Endothelial cell (in vitro differentiated cells): ENCODE measurements around the gene VLDLR. TPM values are rescaled to one million over a fixed set of nuclear protein-coding genes. Genes with fewer than 3 reads are reported as not detected.

Experiments
- DNase-seq: peaks from one replicate; pipeline ENCODE4 v3.0.0; 2021; ENCODE audit warnings: low spot score
- H3K27ac Mint-ChIP-seq: one replicate; pipeline ENCODE4 v1.8.0; 2021; ENCODE audit warnings: mixed read lengths, inconsistent platforms; ENCODE audit not compliant: unreplicated experiment
- H3K27me3 Mint-ChIP-seq: one replicate; pipeline ENCODE4 v1.8.0; 2021; ENCODE audit warnings: mild to moderate bottlenecking, moderate library complexity, mixed read lengths, inconsistent platforms; ENCODE audit not compliant: unreplicated experiment
- H3K36me3 Mint-ChIP-seq: one replicate; pipeline ENCODE4 v1.8.0; 2021; ENCODE audit warnings: mild to moderate bottlenecking, low read depth, mixed read lengths, inconsistent platforms; ENCODE audit not compliant: unreplicated experiment
- H3K4me1 Mint-ChIP-seq: one replicate; pipeline ENCODE4 v1.8.0; 2021; ENCODE audit warnings: mild to moderate bottlenecking, mixed read lengths, inconsistent platforms; ENCODE audit not compliant: unreplicated experiment
- H3K4me3 Mint-ChIP-seq: one replicate; pipeline ENCODE4 v1.8.0; 2021; ENCODE audit warnings: mild to moderate bottlenecking, mixed read lengths, inconsistent platforms; ENCODE audit not compliant: unreplicated experiment
- H3K9me3 Mint-ChIP-seq: one replicate; pipeline ENCODE4 v1.8.0; 2021; ENCODE audit warnings: mixed read lengths, inconsistent platforms; ENCODE audit not compliant: unreplicated experiment
- total RNA-seq: library from RNA; stranded (reverse); fragmentation: NEBNext Ultra II Directional; extraction: Animal tissue kit (Norgen Biotek cat#: 25700); gene quantifications from one replicate; pipeline ENCODE4 v1.2.1, GENCODE V29; 2021; ENCODE audit not compliant: unreplicated experiment
- TF ChIP-seq, protein P1 (sequence below): fragments of 200-600 bp; sonication (generic); IDR thresholded peaks from one replicate; pipeline ENCODE4 v1.5.0; 2021; ENCODE audit warnings: antibody characterized with exemption; ENCODE audit not compliant: unreplicated experiment

The VLDLR gene
- total RNA-seq, 1 donor from 2014 or later, result 4.4 TPM

GRCh38 chr9:2593744-2594143 is 27.8 kb upstream of the VLDLR start:
- H3K4me1 Mint-ChIP-seq, result no peaks in the 10 kb centered on the region

GRCh38 chr9:2595973-2596372 is 25.6 kb upstream of the VLDLR start:
- peaks cover 5% of the 10 kb centered on the region for H3K27me3 Mint-ChIP-seq
- no peaks in the 10 kb centered on the region for H3K4me1 Mint-ChIP-seq
- no peak overlapping the region for H3K4me3 Mint-ChIP-seq
- TF ChIP-seq, protein P1, sequence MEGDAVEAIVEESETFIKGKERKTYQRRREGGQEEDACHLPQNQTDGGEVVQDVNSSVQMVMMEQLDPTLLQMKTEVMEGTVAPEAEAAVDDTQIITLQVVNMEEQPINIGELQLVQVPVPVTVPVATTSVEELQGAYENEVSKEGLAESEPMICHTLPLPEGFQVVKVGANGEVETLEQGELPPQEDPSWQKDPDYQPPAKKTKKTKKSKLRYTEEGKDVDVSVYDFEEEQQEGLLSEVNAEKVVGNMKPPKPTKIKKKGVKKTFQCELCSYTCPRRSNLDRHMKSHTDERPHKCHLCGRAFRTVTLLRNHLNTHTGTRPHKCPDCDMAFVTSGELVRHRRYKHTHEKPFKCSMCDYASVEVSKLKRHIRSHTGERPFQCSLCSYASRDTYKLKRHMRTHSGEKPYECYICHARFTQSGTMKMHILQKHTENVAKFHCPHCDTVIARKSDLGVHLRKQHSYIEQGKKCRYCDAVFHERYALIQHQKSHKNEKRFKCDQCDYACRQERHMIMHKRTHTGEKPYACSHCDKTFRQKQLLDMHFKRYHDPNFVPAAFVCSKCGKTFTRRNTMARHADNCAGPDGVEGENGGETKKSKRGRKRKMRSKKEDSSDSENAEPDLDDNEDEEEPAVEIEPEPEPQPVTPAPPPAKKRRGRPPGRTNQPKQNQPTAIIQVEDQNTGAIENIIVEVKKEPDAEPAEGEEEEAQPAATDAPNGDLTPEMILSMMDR, result no peak
- no peaks in the 10 kb centered on the region for H3K36me3 Mint-ChIP-seq
- no peak for DNase-seq
- no peak overlapping the region for H3K27ac Mint-ChIP-seq
- H3K9me3 Mint-ChIP-seq, result no peaks in the 10 kb centered on the region

More at GRCh38 chr9:2593744-2594143, 27.8 kb upstream of the VLDLR start:
- TF ChIP-seq, protein P1, result no peak
- Mint-ChIP-seq H3K9me3 (no peaks in the 10 kb centered on the region), H3K4me3 (no peak overlapping the region), H3K36me3 (no peaks in the 10 kb centered on the region), H3K27ac (no peak overlapping the region), H3K27me3 (peaks cover 1% of the 10 kb centered on the region)
- DNase-seq, result no peak

DNA sequence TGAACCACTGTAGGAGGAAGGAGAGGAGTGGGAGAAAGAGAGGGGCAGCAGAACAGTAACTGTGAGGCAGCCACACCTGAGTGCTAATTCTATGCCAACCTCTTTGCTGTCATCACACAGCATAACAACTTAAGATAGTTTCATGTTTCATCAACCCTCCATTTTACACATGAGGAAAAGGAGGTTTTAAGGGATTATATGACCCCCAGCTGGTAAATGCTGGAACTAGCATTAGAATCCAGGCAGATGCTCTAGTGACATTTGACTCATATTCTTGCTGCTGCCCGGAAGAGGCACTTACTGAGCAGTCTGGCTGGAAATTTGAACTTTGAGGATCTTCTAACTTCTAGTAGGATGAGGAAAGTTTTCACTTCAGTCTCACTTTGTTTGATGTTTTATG is 24.1 kb upstream of the VLDLR start:
- Mint-ChIP-seq H3K9me3 (no peaks in the 10 kb centered on the region), H3K4me3 (no peak overlapping the region), H3K4me1 (no peaks in the 10 kb centered on the region), H3K36me3 (no peaks in the 10 kb centered on the region), H3K27me3 (peaks cover 5% of the 10 kb centered on the region), H3K27ac (no peak overlapping the region)
- DNase-seq, result no peak
- TF ChIP-seq, protein P1, result no peak

DNA sequence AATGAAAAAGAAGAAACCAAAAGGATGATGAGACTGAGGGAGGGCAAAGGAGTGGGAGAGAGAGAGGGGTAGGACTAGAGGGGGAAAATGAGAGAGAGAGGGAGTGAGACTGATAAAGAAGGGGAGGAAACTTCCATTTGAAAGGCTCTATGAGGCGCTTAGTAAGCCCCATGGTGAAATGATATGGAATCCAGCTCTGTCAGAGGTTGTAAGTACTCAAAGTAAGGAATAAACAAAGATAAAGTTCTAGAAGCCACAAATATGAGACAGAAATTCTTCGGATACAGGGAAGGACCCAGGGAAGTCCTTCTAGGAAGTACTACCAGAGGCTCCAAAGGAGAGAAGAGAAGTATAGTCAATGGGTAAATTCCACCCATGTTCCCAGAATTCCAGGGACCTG is 21.7 kb upstream of the VLDLR start:
- no peak for DNase-seq
- no peaks in the 10 kb centered on the region for H3K4me1 Mint-ChIP-seq
- peaks cover 5% of the 10 kb centered on the region for H3K27me3 Mint-ChIP-seq
- TF ChIP-seq, protein P1, result no peak
- H3K27ac Mint-ChIP-seq, result no peak overlapping the region
- no peaks in the 10 kb centered on the region for H3K9me3 Mint-ChIP-seq
- H3K4me3 Mint-ChIP-seq, result no peak overlapping the region
- H3K36me3 Mint-ChIP-seq, result no peaks in the 10 kb centered on the region

GRCh38 chr9:2600307-2600706 is 21.3 kb upstream of the VLDLR start:
- TF ChIP-seq, protein P1, result peak; percentile 16

More at GRCh38 chr9:2600307-2600706, 21.3 kb upstream of the VLDLR start:
- peaks cover 5% of the 10 kb centered on the region for H3K27me3 Mint-ChIP-seq
- no peaks in the 10 kb centered on the region for H3K4me1 Mint-ChIP-seq
- no peak overlapping the region for H3K4me3 Mint-ChIP-seq
- H3K36me3 Mint-ChIP-seq, result no peaks in the 10 kb centered on the region
- no peak overlapping the region for H3K27ac Mint-ChIP-seq
- DNase-seq, result no peak
- H3K9me3 Mint-ChIP-seq, result no peaks in the 10 kb centered on the region
